Activated CD4-positive, alpha-beta T cell treated with anti-CD3 and anti-CD28 coated beads for 36 hours (primary cell): ENCODE data around the gene CDC37. TPM values are rescaled to one million over a fixed set of nuclear protein-coding genes. Genes with fewer than 3 reads are reported as not detected.

Experiments used
- ATAC-seq: fragments of 200-7000 bp; cut with Tn5 transposase; one replicate; pipeline ENCODE4 v1.10.0; 2021; ENCODE audit warnings: mild to moderate bottlenecking, moderate library complexity
- CTCF ChIA-PET: fragments of 350-600 bp; sonication (Branson Sonifier 250); formaldehyde crosslinking; loops from one replicate; lab custom pipeline; 2021; ENCODE audit warnings: antibody characterized with exemption; lab: Charles Lee
- POLR2A ChIA-PET: fragments of 350-600 bp; sonication (Branson Sonifier 250); formaldehyde crosslinking; loops from one replicate; lab custom pipeline; 2021; ENCODE audit warnings: antibody characterized with exemption, inconsistent platforms; lab: Charles Lee
- DNase-seq: peaks from one replicate; pipeline ENCODE4 v3.0.0-alpha.2; 2020
- H3K27ac Mint-ChIP-seq: one replicate; pipeline ENCODE4 v1.8.0; 2021; ENCODE audit warnings: mixed read lengths
- H3K27me3 Mint-ChIP-seq: one replicate; pipeline ENCODE4 v1.8.0; 2021; ENCODE audit warnings: mixed read lengths
- H3K36me3 Mint-ChIP-seq: one replicate; pipeline ENCODE4 v1.8.0; 2021; ENCODE audit warnings: low read depth, mixed read lengths
- H3K4me1 Mint-ChIP-seq: one replicate; pipeline ENCODE4 v1.8.0; 2021; ENCODE audit warnings: mixed read lengths
- H3K4me3 Mint-ChIP-seq: one replicate; pipeline ENCODE4 v1.8.0; 2021; ENCODE audit warnings: mild to moderate bottlenecking, moderate library complexity, mixed read lengths
- H3K9me3 Mint-ChIP-seq: one replicate; pipeline ENCODE4 v1.8.0; 2021; ENCODE audit warnings: low read depth, mixed read lengths
- intact Hi-C, 2 experiments: fragments of 100-400 bp; cut with DNase I in 1 of 2; cut with micrococcal nuclease in 1 of 2; formaldehyde crosslinking; loops; one replicate each; pipeline versions ENCODE4 v1.14.2 to v1.15.1; 2022 to 2024; cut with DNase I, micrococcal nuclease
- total RNA-seq, 2 experiments: library from RNA; stranded (reverse); gene quantifications; one replicate each; pipeline ENCODE4 v1.2.3, GENCODE V29; 2021

The CDC37 gene
- total RNA-seq, result 100 to 1,000 TPM; 178 to 190 TPM

DNA sequence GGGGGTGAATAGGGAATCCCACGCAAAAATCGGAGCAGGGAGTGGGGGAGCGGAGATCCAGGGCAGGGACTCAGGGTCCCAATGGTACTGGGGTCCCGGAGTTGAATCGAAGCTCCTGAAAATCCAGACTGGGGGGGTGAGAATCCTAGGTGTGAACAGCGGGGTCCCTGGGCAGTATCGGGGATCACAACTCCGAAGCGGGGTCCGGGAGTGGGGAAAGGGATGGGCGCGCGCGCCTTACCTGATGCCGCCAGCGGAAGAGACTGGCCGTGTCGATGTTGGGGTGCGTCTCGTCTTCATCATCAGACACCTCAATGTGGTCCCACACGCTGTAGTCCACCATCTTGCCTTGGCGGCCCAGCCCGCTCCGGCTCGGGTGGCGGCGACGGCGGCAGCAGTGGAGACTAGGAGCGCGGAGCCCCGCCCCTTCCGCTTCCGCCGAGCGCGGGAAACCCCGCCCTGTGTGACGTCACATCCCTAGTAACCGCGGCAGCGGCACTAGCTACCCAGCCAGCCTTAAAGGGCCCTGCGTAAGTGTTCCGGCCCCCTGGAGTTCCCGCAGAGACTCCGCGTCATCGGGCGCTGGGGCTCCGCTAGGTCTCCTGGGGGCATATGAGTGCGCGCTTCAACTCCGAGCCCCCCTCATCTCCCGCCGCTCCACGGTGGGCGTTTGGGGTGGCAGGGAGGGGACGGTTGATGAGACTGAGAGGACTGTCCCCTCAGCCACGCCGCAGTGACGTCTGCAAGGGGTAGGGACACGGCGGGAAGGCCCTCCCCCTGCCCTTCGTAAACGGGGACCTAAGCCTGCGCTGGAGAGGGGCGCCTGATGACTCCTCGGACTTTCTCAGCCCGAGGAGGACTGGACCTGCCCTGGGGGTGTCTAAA is at the start of gene CDC37:
TSS of gene CDC37 (minus strand) at position 406 of the 885 bp plus-strand sequence. CDS start at position 343, 63 bp downstream.
- intact Hi-C loops, result loop anchor here (1.0 to 10.0 kb wide), 22 partner anchors 13 to 691 kb away; partner anchors contain the start of genes TYK2 (in 2 of the 2), ATG4D (in 1 of the 2), DNMT1 (in 1 of the 2) and ILF3 (in 1 of the 2)
- ATAC-seq (peak; percentile 79), DNase-seq (peak; percentile 99)
- Mint-ChIP-seq H3K9me3 (no peaks in the 10 kb centered on the region), H3K36me3 (peaks cover 17% of the 10 kb centered on the region), H3K4me3 (peak within 1 kb of the TSS; percentile 94), H3K4me1 (peaks cover 61% of the 10 kb centered on the region), H3K27me3 (no peaks in the 10 kb centered on the region), H3K27ac (peak within 1 kb of the TSS; percentile 87)
- ChIA-PET POLR2A (interaction anchor here (0.5 to 1.0 kb wide), 7 partner anchors 15 to 199 kb away, joined by 3 to 7 read pairs (median 3); partner anchors contain the start of gene ICAM1), CTCF (interaction anchor here (0.5 to 10.9 kb wide), 19 partner anchors 11 to 633 kb away, joined by 3 to 135 read pairs (median 4); partner anchors contain the start of gene ICAM1)

DNA sequence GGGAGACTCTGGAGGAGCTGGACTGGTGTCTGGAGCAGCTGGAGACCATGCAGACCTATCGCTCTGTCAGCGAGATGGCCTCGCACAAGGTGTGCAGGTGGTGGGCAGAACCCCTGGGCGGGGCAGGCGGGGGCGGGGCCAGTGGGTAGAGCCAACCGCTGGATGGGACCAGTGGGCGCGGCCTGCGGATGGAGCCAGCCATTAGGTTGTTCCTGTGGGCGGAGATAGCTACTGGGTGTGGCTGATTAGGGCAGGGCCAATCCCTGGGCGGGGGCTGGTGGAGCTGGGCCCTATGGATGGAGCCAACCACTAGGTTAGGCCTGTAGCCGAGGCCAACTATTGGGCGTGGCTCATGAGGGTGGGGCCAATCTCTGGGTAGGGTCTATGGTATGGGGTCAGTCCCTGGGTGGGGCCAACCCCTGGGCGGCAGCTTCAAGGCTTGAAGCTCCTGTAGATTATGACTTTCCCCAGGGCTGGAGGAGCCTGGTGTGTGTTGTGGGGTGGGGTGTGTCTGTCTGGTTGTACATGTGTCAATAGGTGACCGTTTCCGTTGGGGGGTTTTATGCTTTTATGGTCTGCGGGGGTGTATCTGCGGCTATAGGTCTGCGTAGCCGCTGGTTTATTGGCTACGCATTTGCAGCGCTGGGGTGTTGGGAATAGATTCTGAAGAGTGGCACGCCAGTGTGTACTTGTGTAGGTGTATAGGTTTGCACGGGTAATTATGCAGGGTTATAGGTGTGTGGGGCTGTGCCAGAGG is 47.7 kb upstream of the CDC37 start:
- Mint-ChIP-seq H3K4me1 (no peaks in the 10 kb centered on the region), H3K9me3 (no peaks in the 10 kb centered on the region), H3K27me3 (peaks cover 5% of the 10 kb centered on the region), H3K4me3 (no peak overlapping the region), H3K36me3 (no peaks in the 10 kb centered on the region), H3K27ac (no peak overlapping the region)
- ChIA-PET POLR2A (no interaction called here), CTCF (interaction anchor here (0.6 to 1.2 kb wide), 2 partner anchors 130 to 1957 kb away, joined by 3 read pairs; no protein-coding TSS in a partner anchor)
- DNase-seq (peak; percentile 40), ATAC-seq (peak; percentile 58)
- intact Hi-C loops, result no loop called here

DNA sequence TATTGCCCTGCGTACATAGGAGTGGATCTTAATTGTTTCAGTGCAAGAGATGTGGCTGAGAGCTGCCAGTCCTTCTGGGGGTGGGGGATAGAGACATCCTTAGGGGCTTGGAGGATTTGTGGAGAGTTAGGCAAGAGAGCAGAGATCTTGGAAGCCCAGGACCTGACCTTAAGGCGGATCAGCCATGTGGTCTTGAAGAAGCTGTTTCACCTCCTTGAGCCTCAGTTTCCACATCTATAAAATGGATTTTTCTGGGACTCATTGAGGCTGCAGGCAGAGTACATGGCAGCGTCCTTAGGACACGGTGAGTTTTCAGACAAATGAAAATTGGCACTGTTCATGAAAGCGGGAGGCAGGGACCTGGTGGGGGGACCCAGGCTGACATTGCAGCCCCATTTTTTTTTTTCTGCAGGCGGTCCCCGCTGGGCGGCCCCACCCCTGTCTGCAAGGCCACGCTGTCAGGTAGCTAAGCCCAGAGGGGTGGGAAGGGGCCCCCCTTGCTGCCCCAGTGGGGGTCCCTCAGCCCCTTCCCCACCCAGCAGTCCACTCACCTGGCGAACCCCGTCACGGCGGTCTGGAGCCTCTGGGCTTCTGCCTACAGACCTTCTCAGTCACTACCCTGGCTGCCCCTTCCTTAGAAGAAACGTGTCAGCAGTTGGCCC is 47.0 kb upstream of the CDC37 start:
- POLR2A ChIA-PET, result interaction anchor here (0.5 kb wide), 1 partner anchor 190 kb away, joined by 3 read pairs; no protein-coding TSS in a partner anchor
- Mint-ChIP-seq H3K27me3 (peaks cover 5% of the 10 kb centered on the region), H3K4me3 (no peak overlapping the region), H3K27ac (no peak overlapping the region), H3K36me3 (no peaks in the 10 kb centered on the region), H3K4me1 (no peaks in the 10 kb centered on the region), H3K9me3 (no peaks in the 10 kb centered on the region)
- intact Hi-C loops, result no loop called here
- DNase-seq (no peak), ATAC-seq (no peak)
- CTCF ChIA-PET, result interaction anchor here (0.6 to 1.2 kb wide), 2 partner anchors 130 to 1956 kb away, joined by 3 read pairs; no protein-coding TSS in a partner anchor

DNA sequence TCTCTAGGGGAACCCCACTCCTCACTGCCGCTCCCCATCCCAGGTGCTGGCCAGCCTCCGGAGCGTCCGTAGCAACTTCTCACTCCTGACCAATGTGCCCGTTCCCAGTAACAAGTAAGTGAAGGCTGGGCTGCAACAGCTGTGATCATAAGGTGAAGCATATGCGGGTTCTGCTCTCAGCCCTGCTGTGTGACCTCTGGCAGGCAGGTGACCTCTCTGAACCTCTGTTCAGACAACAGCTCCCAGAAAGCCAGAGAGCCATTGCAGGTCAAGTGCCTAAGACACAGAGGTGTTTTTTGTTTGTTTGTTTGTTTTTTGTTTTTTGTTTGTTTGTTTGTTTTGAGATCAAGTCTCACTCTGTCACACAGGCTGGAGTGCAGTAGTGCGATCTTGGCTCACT is 45.7 kb upstream of the CDC37 start:
- DNase-seq (no peak), ATAC-seq (no peak)
- intact Hi-C loops, result no loop called here
- Mint-ChIP-seq H3K36me3 (no peaks in the 10 kb centered on the region), H3K4me3 (no peak overlapping the region), H3K9me3 (no peaks in the 10 kb centered on the region), H3K27me3 (peaks cover 5% of the 10 kb centered on the region), H3K27ac (no peak overlapping the region), H3K4me1 (no peaks in the 10 kb centered on the region)
- CTCF ChIA-PET, result no interaction called here
- POLR2A ChIA-PET, result no interaction called here

GRCh38 chr19:10442698-10443097 is 39.4 kb upstream of the CDC37 start:
- POLR2A ChIA-PET, result no interaction called here
- no peaks in the 10 kb centered on the region for H3K27me3 Mint-ChIP-seq
- H3K9me3 Mint-ChIP-seq, result no peaks in the 10 kb centered on the region
- intact Hi-C loops, result no loop called here
- H3K36me3 Mint-ChIP-seq, result no peaks in the 10 kb centered on the region
- H3K4me1 Mint-ChIP-seq, result no peaks in the 10 kb centered on the region
- H3K27ac Mint-ChIP-seq, result no peak overlapping the region
- ATAC-seq (no peak), DNase-seq (no peak)
- H3K4me3 Mint-ChIP-seq, result no peak overlapping the region
- CTCF ChIA-PET, result interaction anchor here (0.5 kb wide), 1 partner anchor 340 kb away, joined by 3 read pairs; no protein-coding TSS in a partner anchor

DNA sequence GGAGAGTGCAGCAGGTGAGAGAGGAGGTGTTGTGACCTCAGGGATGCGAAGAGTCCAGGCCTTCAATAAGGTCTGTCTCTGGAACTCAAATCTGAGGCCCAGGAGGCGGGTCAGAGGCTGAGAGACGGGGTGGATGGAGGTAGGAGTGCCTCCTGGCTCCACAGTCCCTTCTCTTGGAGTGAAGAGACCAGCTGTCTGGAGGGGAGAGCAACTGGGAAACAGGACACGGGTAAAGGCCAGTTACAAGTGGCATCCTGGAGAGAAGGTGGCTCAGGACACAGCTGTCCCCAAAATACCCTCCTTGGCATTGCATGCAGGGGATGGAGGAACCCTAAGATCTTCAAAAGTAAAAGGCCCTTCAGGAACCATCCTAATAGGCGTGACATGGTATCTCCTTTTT is 36.2 kb upstream of the CDC37 start:
- DNase-seq (no peak), ATAC-seq (no peak)
- no peak overlapping the region for H3K4me3 Mint-ChIP-seq
- H3K27me3 Mint-ChIP-seq, result peaks cover 3% of the 10 kb centered on the region
- POLR2A ChIA-PET, result no interaction called here
- intact Hi-C loops, result no loop called here
- H3K36me3 Mint-ChIP-seq, result no peaks in the 10 kb centered on the region
- no peaks in the 10 kb centered on the region for H3K9me3 Mint-ChIP-seq
- CTCF ChIA-PET, result interaction anchor here (1.0 kb wide), 1 partner anchor 16 kb away, joined by 4 read pairs; no protein-coding TSS in a partner anchor
- no peaks in the 10 kb centered on the region for H3K4me1 Mint-ChIP-seq
- no peak overlapping the region for H3K27ac Mint-ChIP-seq

DNA sequence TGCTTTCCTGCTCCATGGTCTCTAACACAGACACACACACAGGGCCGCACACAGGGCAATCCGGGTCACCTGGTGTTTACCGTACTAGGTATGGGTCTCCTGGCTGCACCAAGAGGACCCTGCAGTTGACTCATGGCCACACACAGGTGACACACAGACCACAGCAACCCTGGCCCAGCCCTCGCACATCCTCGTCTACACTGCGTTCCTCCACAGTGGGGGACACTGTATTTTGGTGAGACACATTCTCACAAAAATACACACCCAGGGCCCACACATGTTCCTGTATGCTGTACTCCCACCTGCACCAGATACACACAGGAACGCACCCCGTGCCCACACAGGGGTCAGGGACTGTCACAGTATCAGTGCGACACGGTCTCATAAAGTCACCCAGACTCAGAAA is 29.8 kb upstream of the CDC37 start:
- no peak overlapping the region for H3K4me3 Mint-ChIP-seq
- no peak overlapping the region for H3K27ac Mint-ChIP-seq
- intact Hi-C loops, result no loop called here
- DNase-seq, result no peak
- CTCF ChIA-PET, result interaction anchor here (4.7 kb wide), 1 partner anchor 28 kb away, joined by 31 read pairs; the partner anchor contains the start of gene CDC37
- H3K27me3 Mint-ChIP-seq, result peaks cover 34% of the 10 kb centered on the region
- no peak for ATAC-seq
- POLR2A ChIA-PET, result no interaction called here
- no peaks in the 10 kb centered on the region for H3K36me3 Mint-ChIP-seq
- H3K4me1 Mint-ChIP-seq, result peaks cover 29% of the 10 kb centered on the region
- no peaks in the 10 kb centered on the region for H3K9me3 Mint-ChIP-seq

DNA sequence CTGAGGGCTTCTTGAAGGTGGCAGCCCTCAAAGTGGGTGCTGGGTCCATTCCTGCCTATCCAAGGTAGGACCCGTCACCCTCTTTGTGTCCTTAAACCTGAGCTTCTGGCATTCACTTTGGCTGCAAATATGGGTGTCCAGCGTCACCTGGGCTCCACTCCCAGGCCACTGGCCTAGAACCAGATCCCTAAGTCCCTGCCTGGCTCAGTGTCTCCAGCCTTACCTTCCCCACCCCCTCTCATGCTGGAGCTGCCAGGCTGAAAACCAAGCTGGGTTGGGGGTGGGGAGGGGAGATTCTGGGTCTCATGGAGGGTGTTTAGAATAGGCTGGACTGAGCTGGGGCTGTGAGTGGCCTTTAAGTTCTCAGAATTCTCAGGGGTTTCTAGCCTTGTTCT is 29.4 kb upstream of the CDC37 start:
- Mint-ChIP-seq H3K4me1 (peaks cover 33% of the 10 kb centered on the region), H3K4me3 (no peak overlapping the region), H3K27ac (no peak overlapping the region), H3K36me3 (no peaks in the 10 kb centered on the region), H3K9me3 (no peaks in the 10 kb centered on the region), H3K27me3 (peaks cover 35% of the 10 kb centered on the region)
- ATAC-seq (no peak), DNase-seq (no peak)
- intact Hi-C loops, result no loop called here
- POLR2A ChIA-PET, result no interaction called here
- CTCF ChIA-PET, result no interaction called here

- ATAC-seq, result peak; percentile 23
- intact Hi-C loops, result no loop called here
- ChIA-PET CTCF (interaction anchor here (0.6 to 0.9 kb wide), 3 partner anchors 46 to 143 kb away, joined by 3 read pairs; partner anchors contain the start of gene ICAM5), POLR2A (no interaction called here)
- Mint-ChIP-seq H3K27ac (peak overlapping the region; percentile 55), H3K36me3 (no peaks in the 10 kb centered on the region), H3K4me3 (peak overlapping the region; percentile 53), H3K27me3 (peaks cover 38% of the 10 kb centered on the region), H3K4me1 (peaks cover 38% of the 10 kb centered on the region), H3K9me3 (no peaks in the 10 kb centered on the region)
- DNase-seq, result peak; percentile 72
These were observed 28.8 kb upstream of the CDC37 start for GRCh38 chr19:10431943-10432735.

DNA sequence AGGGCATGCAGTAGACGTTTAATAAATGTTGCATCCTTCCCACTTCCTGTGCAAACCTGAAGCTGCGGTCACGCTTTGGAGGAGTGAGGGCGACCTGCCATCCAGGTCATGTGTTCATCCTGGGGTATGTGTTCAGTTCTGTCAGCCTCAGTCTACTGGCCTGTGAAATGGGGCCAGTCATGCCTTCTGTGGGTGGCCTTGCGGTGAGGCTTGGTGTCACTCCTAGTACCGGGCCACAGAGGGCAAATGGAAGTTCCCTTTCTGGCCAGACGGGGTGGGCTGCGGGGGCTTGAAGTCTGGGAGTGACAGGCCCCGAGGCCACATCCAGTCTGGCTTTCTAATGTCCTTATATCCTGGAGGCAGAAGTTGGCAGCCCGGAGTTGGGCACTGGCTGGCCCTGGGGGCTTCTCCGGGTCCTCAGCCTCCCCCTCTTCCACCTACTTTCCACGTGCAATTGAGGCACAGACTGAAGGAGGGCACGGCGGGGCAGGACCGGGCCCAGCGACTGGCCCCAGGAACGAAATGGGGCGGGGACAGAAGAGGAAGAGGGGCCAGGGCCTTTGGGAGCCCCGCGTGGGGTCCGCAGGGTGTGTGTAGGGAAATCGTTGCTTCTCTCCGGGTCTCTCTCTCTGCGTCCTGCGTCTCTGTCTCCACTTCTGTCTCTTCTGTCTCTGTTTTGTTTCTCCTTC is 28.1 kb upstream of the CDC37 start:
- H3K27ac Mint-ChIP-seq, result peak overlapping the region; percentile 55
- peak; percentile 61 for DNase-seq
- ChIA-PET CTCF (interaction anchor here (0.8 to 0.9 kb wide), 2 partner anchors 47 to 75 kb away, joined by 3 read pairs; no protein-coding TSS in a partner anchor), POLR2A (no interaction called here)
- intact Hi-C loops, result no loop called here
- H3K9me3 Mint-ChIP-seq, result no peaks in the 10 kb centered on the region
- peak overlapping the region; percentile 53 for H3K4me3 Mint-ChIP-seq
- no peak for ATAC-seq
- peaks cover 39% of the 10 kb centered on the region for H3K27me3 Mint-ChIP-seq
- H3K36me3 Mint-ChIP-seq, result no peaks in the 10 kb centered on the region
- H3K4me1 Mint-ChIP-seq, result peaks cover 42% of the 10 kb centered on the region
